Activated CD4-positive, alpha-beta T cell treated with anti-CD3 and anti-CD28 coated beads for 1 hour (primary cell): ENCODE results near the gene RGL2.
"Not testable (repeated sequence)": the region's sequence is repeated elsewhere in the genome, so short reads cannot be mapped to it uniquely, and the experiment has no call there.

Experiments
- DNase-seq: peaks from one replicate; pipeline ENCODE4 v3.0.0-alpha.2; 2020

RGL2 gene

GRCh38 chr6:33292996-33293682, 5.6 kb downstream of the RGL2 start:
- no peak for DNase-seq

GRCh38 chr6:33290459-33290858, 8.3 kb downstream of the RGL2 start:
- DNase-seq = no peak

- DNase-seq = no peak
Measured at GRCh38 chr6:33289784-33290315, 8.9 kb downstream of the RGL2 start.

DNA sequence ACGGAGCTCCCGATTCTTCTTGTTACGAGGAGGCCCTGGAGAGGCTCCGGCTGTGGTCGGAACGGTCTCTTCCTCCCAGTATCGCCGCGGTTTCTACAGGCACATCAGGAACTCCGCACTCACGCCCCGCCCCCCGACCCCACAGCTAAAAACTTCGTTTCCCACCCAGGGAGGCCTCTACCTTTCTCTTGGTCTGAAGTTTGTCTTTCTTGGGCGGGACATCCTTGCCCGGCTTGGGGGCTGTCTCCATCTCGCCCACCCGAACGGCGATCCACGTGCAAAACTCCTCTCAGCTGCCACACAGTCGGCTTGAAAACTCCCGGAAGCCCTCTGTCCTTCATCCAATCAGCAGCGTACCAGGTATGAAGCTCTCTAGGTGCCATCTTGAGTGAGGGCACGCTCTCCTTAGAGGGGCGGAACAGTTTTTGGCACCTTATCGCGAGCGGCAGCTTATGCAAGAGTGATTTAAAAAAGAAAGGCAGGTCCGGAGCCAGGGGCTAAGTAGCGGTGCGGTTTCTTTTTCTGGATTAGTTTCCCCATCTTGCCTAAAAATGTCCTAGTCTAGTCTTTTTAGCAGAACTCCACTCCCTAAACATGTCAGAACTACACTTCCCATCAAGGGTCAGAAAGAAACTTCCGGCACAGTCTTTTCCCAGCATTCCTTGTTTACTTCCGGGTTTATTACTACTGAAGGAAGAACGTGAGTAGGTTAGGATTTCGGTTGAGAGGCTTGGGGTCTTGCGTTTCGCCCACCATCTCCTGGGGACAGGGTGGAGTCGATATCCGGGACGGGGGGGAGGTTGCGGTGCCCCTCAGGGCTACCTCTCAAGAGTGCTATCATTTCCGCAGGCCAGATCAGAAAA, 9.6 kb downstream of the RGL2 start, which contains the start of the genes PFDN6 and WDR46:
TSS of gene PFDN6 (plus strand) at position 681 of the 863 bp plus-strand sequence. CDS start 256 bp downstream, outside the sequence.
TSS of gene WDR46 (minus strand) at position 319 of the 863 bp plus-strand sequence. CDS start at position 250, 69 bp downstream.
- peak; percentile 68 for DNase-seq

- DNase-seq = no peak
Measured at GRCh38 chr6:33288141-33288920, 10.4 kb downstream of the RGL2 start.

DNA sequence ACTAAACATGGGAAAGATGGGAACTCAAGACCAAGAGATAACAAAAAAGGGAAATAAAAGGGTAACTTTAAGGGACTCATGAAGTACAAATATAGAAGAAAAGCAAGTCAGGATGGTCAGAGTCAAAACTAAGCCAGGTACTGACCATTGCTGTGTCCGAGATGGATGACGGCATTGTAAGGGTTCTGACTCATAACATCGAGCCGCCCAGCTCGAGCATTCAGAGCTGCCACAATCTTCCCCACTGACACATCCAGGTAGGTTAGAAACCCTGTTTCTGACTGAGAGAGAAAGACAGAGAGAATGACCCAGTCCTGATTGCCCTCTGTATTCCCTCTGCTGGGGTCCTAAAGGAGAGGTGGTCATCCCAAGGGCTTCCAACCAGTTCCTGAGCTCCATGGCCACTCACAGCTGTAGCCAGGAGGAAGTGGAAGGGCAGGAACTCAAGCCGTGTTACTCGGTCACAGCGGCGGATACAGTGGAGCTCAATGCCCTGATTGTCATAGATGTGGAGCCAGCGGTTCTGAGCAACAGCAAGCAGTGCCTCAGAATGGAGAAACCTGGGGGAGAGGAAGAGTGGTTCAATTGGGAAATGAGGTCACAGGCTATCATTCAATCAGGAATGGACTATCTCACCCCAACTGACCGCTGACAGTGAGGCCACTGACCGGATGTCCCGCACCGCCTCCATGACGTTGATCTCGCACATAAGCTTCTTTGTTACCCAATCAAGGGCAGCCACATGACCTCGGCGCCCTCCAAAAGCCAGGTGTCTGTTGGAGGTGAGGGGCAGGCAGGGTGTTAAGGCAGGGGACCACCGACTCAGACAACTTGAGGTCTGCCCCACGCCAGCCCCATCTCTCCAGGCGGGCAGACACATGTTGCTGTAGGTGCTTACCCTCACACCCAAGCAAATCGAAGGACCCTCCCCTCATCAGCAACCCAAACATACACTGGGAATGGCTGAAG, 11.5 kb downstream of the RGL2 start:
- no peak for DNase-seq

- not testable (repeated sequence) for DNase-seq
Measured at GRCh38 chr6:33285214-33285613, 13.5 kb downstream of the RGL2 start.

DNA sequence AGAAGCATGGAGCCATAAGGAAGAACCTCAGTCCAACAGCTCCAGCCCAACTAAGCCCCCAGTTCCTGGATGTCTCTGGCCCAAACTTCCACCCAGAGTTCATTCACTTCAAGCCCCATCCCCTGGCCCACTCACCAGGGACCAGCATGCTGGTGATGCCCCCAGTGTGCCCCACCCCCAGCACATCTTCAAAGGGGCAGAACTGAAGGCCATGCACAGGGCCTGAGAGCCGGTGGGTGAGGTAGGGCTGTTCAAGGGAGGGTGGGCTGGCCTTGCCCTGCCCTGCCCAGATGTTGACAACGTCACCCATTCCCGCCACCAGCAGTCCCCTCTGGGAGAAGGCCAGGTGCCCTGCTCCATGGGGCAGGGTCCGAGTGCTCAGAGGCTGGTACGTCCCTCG, 18.2 kb downstream of the RGL2 start:
- DNase-seq = no peak

DNA sequence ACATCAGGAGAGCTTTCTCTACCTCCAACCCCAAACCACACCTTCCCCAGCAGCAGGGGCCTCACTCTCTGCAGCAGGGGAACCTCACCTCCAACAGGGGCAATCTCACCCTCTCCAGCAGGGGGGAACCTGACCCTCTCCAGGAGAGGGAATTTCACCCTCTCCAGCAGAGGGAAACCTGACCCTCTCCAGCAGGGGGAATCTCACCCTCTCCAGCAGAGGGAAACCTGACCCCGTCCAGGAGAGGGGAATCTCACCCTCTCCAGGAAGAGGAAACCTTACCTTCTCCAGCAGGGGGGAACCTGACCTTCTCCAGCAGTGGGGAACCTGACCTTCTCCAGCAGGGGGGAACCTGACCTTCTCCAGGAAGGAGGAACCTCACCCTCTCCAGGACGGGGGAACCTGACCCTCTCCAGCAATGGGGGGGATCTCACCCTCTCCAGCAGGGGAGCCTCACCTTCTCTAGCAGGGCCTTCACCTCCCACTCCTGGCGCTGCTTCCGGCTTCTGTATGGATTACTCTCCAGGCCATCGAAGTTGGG, 18.7 kb downstream of the RGL2 start:
- no peak for DNase-seq

GRCh38 chr6:33279257-33279695, 19.5 kb downstream of the RGL2 start:
- no peak for DNase-seq

DNA sequence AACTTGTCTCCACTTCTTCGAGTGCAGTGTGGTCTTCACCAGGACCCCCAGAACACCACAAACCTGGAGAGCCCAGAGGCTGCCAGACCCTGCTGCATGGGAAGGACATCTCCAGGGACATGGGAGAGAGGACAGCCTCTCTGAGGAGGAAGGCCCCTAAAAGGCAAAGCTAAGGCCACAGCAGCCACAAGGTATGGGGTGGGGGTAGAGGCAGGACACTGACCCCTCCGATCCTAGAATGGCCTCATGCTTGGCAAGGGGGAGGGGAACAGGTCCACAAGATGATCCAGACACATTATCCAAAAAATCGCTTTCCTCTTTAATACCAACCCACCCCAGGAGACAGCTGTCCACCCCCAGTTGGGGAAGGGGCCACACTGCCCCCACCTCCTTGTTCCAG, 19.9 kb downstream of the RGL2 start:
- DNase-seq = no peak

- no peak for DNase-seq
Measured at GRCh38 chr6:33278392-33278741, 20.4 kb downstream of the RGL2 start.

- DNase-seq = no peak
Measured at GRCh38 chr6:33277663-33278391, 20.9 kb downstream of the RGL2 start.

DNA sequence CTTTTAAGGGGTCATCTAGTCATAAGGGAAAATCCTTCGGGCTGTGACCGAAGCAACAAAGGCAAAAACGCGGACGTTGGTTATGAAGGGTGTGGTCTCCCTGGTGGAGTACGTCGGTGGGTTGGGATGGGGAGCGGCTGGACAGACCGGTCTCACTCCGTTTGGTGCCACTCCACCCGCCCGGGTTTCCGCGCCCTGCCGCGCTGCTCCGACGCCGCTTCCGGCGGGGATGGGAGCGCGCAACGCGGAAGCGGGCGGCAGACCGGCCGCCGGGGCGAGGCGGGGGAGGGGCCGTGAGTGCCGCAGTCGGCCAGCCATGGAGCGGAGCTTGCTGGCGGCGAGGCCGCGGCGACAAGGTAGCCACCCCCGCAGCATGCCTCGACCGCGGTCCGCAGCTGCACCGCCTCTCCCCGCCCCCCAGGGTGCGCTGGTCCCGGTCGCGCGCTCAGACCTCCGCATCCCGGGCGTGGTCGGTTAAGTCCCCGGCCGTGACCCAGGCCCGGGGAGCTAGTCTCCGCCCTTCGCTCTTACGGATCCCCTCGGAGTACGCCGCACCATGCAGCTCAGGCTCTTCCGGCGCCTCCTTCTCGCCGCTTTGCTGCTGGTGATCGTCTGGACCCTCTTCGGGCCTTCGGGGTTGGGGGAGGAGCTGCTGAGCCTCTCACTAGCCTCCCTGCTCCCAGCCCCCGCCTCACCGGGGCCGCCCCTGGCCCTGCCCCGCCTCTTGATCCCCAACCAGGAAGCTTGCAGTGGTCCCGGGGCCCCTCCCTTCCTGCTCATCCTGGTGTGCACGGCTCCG, 21.7 kb downstream of the RGL2 start, which contains the start of gene B3GALT4:
TSS of gene B3GALT4 (plus strand) at position 260 of the 799 bp plus-strand sequence. CDS start at position 557, 297 bp downstream.
- DNase-seq = peak; percentile 48

- DNase-seq = no peak
Measured at GRCh38 chr6:33276581-33276863, 22.2 kb downstream of the RGL2 start.

- not testable (repeated sequence) for DNase-seq
Measured at GRCh38 chr6:33275795-33276580, 22.8 kb downstream of the RGL2 start.

DNA sequence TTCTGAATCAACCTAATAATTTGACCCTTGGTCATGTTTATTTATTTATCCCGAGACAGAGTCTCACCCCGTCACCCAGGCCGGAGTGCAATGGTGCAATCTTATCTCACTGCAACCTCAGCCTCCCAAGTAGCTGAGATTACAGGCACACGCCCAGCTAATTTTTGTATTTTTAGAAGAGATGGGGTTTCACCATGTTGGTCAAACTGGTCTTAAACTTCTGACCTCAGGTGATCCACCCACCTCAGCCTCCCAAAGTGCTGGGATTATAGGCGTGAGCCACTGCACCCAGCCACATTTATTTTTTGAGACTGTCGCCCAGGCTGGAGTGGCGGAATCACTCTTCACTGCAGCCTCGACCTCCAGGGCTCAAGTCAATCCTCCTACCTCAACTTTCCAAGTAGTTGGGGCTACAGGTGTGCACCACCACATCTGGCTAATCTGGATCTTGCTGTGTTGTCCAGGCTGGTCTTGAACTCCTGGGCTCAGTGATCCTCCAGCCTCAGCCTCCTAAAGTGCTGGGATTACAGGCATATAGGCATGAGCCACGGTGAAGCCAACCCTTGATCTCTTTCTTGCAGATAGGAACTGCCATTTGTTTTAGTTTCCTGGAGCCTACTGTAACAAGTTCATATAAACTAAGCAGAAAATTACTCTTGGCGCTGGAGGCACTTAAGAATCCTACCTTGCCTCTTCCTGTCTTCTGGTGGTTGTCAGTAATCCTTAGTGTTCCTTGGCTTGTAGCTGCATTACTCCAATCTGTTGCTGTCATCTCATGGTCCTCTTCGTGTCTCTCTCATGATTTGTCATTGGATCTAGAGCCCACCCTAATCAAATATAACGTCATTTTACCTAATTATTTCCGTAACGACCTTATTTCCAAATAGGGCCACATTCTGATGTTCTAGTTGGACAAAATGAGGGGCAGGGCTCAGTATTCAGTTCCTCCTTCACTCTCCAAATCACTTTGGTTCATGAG, 24.5 kb downstream of the RGL2 start:
- DNase-seq = no peak
